Endometrial microvascular endothelial cells (primary cell): ENCODE measurements around the gene SUMO3. TPM values are rescaled to one million over a fixed set of nuclear protein-coding genes. Genes with fewer than 3 reads are reported as not detected.

ENCODE experiments used
- in situ Hi-C: cut with HindIII; loops from 2 replicates; pipeline ENCODE4 v1.10.0; 2017; ENCODE audit warnings: low sequenced_read_pairs, low pct_unique_long_range_greater_than_20kb; ENCODE audit errors: inconsistent ontology term
- total RNA-seq: library from RNA; depleted of rRNA; stranded (reverse); fragments of >200 nt; gene quantifications from one replicate; pipeline ENCODE4 v1.2.3, GENCODE V29; 2015; ENCODE audit errors: inconsistent ontology term

Gene SUMO3
- 82.4 TPM for total RNA-seq

DNA sequence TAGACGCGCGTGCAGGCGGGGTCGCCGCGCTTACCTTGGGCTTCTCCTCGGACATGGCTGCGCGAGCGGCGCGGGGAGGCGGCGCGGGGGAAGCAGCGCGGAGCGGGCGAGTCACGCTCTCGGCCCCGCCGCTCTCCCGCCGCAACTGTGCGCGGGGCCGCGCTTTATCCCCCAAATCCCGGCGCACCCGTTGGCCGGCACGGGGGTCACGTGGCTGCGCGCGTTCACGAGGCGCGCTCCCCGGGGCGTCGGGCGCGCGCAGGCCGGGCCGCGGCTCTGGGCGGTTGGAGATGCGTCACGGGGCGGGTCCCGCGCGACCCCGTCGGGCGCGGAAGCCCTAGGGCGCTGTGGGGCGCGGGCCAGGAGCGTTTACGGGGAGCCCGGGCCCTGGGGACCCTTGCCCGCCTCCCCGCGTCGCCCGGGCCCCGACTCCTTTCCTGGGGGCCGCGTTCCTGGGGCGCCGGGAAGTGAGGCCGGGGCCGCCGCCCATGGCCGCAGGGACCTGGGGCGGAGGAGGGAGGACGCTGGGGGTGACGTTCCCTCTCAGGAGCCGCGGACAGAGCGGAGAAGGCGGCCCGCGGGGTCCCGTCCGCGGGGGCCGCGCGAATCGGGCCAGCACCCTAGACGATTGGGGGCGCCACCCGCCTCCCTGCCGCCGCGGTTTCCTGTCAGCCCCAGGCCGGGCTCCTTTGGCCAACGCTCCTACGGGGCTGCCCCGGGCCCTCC is at the start of gene SUMO3:
Gene SUMO3, minus strand, starts transcription at position 149 of the 726 bp plus-strand sequence. Its CDS starts 94 bp downstream, at position 55.
- in situ Hi-C loops, result no loop called here

DNA sequence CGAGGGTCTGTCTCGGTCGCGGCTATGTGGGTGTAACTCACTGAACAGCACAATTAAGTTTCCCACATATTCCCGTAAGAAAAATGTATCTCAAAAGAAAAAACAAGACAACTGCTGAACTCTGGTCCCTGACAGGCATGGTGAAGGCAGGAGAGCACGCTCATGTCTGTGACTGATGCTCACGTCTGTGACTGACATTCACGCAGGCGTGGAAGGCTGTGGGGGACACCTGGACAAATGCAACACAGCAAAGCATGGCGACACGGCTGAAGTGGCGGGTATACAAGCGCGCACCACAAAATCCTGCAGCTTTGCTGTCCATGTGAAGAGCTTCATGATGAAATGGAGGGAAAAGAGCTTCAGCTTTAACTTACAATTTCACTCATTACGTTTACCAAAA is 49.6 kb upstream of the SUMO3 start:
- in situ Hi-C loops, result no loop called here

DNA sequence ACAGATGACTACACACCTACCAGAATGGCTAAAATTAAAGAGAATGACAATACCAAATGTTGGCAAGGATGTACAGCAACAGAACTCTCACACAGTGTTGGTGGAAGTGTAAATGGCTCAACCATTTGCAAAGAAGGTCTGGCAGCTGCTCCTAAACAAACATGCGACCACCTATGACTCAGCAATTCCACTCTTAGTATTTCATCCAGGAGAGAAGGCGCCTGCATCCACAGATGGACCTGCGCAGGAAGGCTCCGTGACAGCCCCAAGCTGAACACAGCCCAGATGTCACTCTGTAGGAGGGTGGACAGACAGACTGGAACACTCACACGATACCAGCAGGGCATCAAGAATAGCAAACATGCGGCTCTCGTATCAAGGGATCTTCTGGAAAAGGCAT is 48.9 kb upstream of the SUMO3 start:
- in situ Hi-C loops, result no loop called here

DNA sequence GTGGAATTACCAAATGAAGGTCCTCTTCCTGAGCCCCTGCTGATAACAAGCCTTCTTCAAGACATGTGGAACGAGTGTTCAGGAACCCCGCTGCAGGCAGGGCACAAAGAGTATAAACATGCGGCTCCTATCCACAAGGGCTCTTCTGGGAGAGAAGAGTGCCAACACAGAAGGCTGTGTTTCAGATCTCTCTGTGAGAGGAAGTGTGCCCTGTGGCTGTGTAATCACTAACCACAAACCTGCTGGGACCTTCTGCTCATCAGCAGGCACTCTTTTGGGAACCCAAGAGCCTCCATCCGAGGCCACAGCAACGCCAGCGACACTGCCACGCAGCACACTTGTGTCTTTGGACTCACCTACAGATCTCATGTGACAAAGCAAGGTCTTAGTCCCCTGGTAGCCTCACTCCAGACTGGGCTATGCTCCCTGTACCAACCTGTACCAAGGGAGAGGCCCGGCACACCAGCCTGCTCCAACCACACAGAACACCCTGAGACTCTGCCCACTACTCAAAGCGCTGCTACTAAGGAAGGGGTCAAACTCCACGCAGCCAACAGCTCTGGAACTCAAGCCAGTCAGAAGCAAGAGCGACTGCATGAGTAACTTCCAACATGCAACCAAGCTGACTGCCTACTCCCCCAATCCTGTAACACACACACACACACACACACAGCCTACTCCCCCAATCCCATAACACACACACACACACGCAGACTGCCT is 47.9 kb upstream of the SUMO3 start:
- in situ Hi-C loops, result no loop called here

DNA sequence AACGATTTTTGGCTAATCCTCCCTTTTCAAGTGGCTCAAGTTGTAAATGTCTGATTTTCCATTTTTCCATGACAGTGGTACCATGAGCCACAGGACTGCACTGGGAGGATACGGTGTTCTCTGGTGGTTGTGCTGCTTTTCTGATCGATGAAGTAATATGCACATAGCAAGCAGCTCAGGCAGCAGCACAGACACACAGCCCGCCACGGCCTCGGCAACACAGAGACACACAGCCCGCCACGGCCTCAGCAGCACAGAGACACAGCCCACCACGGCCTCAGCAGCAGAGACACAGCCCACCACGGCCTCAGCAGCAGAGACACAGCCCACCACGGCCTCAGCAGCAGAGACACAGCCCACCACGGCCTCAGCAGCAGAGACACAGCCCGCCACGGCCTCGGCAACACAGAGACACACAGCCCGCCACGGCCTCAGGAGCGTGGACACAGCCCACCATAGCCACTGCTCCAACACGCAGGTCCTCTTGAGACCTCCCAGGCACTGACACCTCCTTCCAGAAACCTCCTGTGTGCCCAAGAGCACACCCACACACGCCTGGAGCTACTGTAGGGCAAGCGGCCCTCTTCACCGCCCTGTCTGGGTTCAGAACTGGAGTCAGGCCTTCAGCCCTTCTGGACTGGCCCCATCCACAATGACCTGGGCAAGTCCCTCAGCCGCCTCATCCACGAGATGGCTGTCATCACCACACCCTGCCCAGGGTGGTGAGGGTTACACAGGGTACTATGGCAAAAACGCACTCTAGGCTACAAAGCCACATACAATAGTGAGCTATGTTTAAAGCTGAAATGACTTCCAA is 45.2 kb upstream of the SUMO3 start:
- in situ Hi-C loops, result no loop called here

DNA sequence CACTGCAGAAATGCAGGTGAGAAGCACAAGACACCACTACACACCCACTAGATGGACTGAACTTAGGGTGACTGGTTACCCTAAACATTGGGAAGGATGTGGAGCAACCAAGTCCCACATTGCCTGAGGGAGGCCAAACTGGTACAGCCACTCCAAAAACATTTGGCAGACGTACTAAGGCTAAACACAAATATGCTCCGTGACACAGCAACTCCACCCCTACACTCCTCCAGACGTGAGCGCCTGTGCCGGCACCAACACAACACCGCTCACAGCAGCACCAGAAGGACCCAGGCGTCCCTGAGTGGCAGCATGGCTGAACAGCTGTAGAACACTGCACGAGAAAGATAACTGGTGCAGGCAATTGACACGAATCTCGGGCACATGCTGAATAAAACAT is 40.9 kb upstream of the SUMO3 start:
- in situ Hi-C loops, result no loop called here

DNA sequence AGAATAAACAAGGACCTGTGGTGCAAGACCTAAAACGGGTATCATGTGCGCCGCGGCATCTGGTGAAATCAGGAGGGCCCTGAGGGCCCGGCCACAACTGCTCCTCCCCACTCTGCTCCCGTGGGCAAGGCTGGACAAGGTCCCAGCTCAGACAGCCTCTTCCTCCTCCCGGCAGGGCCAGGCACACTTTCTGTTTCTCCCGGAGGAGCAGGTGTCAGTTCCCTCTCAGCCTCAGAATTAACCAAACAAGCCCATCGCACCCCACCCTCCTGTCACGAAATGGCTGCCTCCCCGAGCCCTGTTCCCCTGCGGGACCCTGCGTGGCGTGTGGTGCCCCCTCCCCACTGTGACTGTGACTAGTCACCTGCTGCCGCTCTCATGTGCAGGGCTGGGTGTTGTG is 40.4 kb upstream of the SUMO3 start:
- in situ Hi-C loops, result no loop called here

DNA sequence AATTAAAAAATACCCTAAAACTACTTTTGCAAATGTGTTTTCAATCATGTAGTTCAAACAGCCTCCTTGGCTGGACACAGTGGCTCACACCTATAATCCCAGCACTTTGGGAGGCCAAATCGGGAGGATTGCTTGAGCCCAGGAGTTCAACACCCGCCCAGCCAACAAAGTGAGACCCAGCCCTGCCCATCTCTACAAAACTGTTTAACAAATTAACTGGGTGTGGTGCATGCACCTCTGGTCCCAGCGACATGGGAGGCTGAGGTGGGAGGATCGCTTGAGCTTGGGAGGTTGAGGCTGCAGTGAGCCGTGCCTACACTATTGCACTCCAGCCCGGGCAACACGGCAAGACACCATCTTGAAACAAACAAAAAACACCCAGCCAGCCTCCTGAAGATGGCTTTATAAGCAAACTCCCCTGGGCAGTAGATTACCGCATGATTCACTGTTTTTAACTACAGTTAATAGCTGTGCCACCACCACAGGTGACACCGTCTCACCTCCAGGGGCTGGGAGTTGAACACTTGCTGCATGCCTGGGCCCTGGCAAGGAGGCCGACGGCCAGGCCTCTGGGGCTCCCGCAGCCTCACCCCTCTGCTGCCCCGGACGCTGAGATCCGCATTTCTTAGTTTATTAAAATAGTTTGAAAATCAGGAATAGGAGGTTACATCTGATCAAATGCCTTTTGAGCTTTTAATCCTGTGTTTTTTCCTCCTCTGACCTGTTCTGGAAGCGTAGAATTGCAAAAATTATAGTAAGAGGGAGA is 39.4 kb upstream of the SUMO3 start:
- in situ Hi-C loops, result no loop called here

DNA sequence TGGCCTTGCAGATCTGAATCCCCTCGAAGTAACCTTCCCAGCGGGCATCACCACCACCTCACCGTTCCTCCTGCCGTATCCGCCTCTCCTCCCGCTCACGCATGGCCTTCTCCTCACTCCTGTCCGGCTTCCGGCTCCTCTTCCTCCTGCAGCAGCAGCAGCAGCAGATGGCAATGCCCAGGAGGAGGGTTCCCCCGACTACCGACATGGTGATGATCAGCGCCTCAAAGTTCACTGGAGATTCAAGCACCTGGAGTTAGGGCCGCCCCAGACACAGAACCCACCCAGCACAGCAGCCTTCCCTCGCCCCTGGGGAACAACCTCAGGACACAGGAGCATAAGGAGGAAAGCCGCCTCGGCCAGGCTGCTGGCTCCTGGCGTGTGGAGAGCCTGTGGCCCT is 38.3 kb upstream of the SUMO3 start:
- in situ Hi-C loops, result no loop called here

DNA sequence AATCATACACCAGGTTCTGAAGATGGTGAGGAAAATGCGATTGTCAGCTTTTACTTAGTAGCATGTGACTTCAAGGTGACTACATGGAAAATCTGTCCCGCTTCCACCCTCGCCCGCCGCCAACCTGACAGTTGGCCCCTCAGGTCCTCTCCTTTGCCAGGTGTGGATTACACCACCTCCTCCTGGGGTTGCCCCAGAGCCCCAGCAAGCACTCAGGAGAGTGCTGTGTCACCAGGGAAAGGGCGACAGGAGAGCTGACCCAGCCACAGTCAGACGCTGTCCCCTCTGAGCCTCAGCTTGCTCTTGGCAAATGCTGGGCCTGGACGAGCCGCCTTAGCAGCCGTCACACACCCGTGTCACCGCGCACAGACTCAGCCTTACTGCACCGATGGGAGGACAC is 37.7 kb upstream of the SUMO3 start:
- in situ Hi-C loops, result no loop called here

DNA sequence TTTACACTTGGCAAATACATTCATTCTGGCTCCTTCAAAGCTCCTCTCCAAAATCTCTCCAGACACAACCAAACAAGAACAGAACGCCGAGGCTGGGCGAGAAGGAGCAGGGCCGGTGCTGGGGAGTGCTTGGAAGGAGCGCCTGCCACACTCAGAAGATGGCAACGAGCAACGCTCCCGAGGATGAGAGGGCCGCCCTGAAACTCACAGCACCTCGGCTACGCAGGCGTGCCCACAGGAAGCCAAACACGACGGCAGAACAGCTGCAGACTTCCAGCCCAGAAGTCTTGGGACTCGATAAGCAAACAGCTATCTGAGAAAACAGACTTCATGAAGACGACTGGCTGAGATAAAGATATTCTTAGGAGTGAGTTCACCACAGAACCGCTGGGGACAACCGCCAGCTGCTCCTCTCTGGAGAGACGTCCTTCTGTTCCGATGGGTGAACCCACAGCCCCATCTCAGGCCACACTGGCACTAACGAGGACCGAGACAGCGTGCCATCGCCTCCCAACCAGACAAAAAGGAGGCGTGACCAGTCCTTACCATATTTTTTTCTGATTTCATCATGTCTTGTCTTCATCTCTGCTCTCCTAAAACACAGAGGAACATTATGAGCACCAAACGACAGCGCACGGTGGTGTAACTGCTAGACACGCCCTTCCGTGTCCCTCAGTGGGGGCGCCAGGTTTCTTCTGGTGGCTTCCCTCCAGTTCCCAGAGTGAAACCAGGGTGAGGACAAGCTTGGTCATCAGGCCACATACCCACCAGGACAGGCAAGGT is 37.0 kb upstream of the SUMO3 start:
- in situ Hi-C loops, result no loop called here

DNA sequence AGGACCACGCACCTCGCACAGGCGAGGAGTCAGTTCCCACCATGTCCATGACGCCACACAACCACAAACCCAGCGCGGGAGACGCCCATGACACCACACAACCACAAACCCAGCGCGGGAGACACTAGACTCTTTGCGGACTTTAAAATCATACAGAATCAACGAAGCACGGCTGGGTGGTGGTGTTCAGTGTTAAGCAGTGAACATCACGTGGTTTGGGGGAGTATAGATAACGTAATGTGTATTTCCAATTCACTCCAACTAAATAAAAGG is 36.5 kb upstream of the SUMO3 start:
- in situ Hi-C loops, result no loop called here

DNA sequence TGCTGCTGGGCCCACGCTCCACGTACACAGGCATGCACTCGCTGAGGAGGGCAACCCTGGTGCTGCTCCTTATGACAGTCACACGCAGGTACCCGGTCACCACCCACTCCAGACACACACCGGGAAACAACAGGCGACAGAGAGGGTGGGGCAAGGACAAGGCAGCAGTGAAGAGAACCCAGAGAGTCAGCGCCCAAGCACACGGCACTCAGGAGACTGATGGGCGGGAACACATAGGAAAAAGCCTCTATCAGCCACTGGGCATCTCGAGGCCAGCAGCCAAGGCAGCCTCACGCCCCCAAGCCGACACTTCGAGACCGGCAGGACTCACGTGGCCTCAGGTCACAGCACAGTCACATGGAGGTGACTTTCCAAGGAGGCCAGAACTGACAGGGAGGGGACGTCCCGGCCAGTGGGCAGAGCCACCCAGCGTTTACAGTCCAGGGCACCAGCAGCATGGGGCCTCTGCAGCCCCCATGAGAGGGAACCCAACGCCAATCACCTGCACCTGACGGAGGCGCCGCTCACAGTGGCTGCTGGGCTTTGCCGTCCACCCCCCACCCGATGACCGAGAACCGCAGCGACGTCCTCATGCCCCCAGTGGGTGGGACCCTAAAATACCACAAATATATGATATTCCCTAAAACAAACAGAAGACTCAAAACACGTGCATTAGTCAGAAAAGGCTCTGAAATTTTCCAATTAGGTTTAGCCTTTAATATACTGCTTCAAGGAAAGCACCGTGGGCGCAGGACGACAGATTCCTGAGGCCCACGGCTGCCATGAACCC is 35.9 kb upstream of the SUMO3 start:
- in situ Hi-C loops, result no loop called here

DNA sequence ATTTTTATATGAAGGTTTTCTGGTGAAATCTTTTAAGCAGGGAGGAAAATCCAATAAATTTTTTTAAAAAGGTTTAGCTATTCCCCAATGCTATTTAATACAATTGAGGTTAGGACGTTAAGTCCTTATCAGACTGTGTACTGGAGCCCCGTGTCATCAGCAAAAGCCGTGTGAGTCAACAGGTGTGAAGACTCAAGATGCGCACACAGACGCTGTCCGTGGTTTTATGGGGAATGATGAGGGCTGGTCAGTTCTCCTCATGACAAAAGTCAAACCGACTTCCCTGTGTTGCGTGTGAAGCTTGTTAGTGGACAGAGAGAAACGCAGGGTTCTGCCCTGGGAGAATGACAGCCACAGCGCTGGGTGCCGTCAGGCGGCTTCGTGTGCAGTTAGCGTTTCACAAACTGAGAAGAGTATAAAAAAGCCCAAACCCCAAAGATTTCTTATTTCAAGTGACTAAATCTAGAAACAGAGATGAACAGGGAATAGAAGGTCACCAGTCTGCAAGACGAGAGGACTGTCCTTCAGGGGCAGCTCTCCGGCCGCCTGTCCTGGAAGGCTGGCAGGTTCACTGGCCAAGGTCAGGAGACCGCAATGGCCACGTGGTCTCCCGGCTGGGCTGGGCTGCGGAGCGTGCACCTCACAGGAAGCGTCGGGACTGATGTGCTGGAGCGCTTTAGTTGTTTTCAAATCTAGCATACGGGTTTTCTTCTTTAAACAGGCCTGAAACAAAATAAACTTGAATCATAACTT is 33.2 kb upstream of the SUMO3 start:
- in situ Hi-C loops, result no loop called here

DNA sequence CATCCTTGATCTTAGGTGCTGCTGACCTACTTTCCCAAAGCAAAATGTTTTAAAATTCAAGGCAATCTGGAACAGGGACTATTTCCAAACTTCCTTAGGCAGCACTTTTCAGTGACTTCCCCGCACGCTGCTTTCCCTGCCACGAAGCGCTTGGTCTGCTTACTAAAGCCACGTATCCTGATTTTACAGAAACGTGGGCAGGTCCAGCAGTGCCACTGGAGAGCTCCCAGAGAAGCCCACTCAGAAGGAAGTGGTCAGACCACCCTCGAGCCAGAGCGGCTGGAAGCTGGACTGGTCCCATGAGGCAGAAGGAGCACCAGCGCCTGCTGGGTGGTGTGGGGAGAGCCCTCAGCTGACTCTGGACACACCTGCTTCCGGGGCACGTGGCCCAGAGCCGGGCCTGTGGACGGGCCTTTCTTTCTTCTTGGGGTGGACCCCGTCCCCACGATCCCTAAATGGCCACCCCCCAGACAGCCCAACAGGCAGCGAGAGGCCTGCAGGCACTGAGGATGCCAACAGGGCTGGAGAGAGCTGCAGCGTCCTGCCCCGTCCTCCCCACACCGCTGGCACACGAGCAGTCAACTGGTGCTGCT is 32.4 kb upstream of the SUMO3 start:
- in situ Hi-C loops, result no loop called here

DNA sequence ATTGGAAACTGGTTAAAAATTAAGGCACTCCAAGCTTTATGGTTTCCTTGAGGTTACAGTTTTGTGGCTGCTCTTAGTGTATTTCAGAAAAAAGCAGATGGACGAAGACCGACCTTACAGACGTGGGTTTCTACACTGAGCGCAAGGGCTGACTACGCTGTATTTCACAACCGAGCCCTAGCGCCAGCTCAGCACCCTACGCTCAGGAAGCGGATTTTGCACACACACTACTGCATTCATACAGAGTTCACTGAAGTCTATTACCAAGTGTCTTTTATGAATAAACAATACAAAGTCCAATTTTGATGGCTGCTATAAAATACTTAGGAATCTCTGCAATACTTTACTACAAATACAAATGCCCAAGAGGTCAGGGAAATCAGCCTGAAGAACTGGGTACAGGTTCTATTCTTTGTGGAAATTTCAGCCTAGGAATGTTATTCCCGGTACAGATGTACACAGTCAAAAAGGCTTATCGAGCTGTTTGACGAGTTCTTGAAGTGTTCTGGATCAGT is 31.8 kb upstream of the SUMO3 start:
- in situ Hi-C loops, result no loop called here
